ENCODE results near the gene FGGY. TPM values are rescaled to one million over a fixed set of nuclear protein-coding genes. Genes with fewer than 3 reads are reported as not detected.

The FGGY gene
- total RNA-seq, 1 experiment from 2014 or later = 6.4 TPM

DNA sequence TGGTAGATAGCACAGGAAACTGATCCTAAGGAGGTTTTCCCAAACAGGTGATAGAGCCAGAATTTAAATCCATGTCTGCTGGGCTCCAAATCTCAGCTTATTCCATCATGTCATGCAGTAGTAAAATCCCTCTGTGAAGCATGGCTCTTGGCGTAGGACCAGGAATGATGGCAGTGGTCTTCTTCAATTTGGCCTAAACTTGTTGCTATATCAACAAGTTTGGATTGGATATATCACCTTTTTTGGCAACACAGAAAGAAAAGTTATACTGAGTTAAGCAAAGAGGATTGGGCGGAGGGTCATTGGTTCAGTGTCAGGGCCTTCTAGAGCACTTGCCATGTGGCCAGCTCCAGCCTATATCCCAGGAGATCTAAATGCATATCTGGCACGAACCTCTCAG is 52.2 kb downstream of the FGGY start:
- H3K4me3 Mint-ChIP-seq (ENCODE audit: unreplicated experiment) = no peak overlapping the region
- BruUV-seq (replicated peaks) = no TSS peak
- Histone ChIP-seq H3K4me1 (no peaks in the 10 kb centered on the region), H3K27me3 (replicated peaks; ENCODE audit: control insufficient read depth, insufficient read depth, low read length) (no peaks in the 10 kb centered on the region), H3K36me3 (ENCODE audit: control insufficient read depth, insufficient read depth, low read length) (no peaks in the 10 kb centered on the region), H3K9me3 (no peaks in the 10 kb centered on the region), H3K4me3 (ENCODE audit: low read depth, low read length) (no peak overlapping the region)
- DNase-seq = no peak
- no peaks in the 10 kb centered on the region for H3K36me3 Mint-ChIP-seq (ENCODE audit: insufficient read depth, unreplicated experiment)
- TF ChIP-seq, protein P1, sequence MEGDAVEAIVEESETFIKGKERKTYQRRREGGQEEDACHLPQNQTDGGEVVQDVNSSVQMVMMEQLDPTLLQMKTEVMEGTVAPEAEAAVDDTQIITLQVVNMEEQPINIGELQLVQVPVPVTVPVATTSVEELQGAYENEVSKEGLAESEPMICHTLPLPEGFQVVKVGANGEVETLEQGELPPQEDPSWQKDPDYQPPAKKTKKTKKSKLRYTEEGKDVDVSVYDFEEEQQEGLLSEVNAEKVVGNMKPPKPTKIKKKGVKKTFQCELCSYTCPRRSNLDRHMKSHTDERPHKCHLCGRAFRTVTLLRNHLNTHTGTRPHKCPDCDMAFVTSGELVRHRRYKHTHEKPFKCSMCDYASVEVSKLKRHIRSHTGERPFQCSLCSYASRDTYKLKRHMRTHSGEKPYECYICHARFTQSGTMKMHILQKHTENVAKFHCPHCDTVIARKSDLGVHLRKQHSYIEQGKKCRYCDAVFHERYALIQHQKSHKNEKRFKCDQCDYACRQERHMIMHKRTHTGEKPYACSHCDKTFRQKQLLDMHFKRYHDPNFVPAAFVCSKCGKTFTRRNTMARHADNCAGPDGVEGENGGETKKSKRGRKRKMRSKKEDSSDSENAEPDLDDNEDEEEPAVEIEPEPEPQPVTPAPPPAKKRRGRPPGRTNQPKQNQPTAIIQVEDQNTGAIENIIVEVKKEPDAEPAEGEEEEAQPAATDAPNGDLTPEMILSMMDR (IDR thresholded peaks at IDR 0.05; ENCODE audit: insufficient read depth in 1 of 2, low read depth in 1 of 2, low read length in 1 of 2, severe bottlenecking in 1 of 2, unreplicated experiment in 1 of 2) = no peak
- no peaks in the 10 kb centered on the region for H3K27me3 Mint-ChIP-seq (ENCODE audit: insufficient read depth, unreplicated experiment)
- ChIA-PET POLR2A (no interaction called here), CTCF (no interaction called here)
- H3K27ac Mint-ChIP-seq (ENCODE audit: unreplicated experiment) = no peak overlapping the region
- H3K4me1 Mint-ChIP-seq (ENCODE audit: low read depth, unreplicated experiment) = no peaks in the 10 kb centered on the region
- no peaks in the 10 kb centered on the region for H3K9me3 Mint-ChIP-seq (ENCODE audit: unreplicated experiment)
- intact Hi-C loops (cut with micrococcal nuclease; ENCODE audit: unreplicated experiment) = no loop called here

DNA sequence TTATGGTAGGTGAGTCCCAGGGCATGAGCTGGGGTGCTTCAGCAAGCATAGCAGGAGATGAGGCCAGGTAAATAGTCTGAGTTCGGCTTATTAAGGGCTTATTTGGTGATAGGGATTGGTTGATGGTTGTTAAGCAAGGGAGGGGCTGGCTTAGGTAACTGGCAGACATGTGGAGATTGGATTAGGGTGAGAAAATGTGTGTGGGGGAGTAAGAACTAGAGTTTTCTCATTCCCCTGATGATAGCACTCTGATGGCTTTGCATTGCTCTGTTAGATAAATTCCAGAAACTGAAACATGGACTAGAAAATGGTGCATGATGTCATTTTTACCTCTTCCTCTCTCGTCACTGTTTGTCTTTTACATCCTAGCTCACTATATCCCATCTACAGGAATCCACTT is 53.6 kb downstream of the FGGY start:
- Histone ChIP-seq H3K4me1 (no peaks in the 10 kb centered on the region), H3K36me3 (ENCODE audit: control insufficient read depth, insufficient read depth, low read length) (no peaks in the 10 kb centered on the region), H3K27me3 (replicated peaks; ENCODE audit: control insufficient read depth, insufficient read depth, low read length) (no peaks in the 10 kb centered on the region), H3K4me3 (ENCODE audit: low read depth, low read length) (no peak overlapping the region), H3K9me3 (no peaks in the 10 kb centered on the region)
- H3K27ac Mint-ChIP-seq (ENCODE audit: unreplicated experiment) = no peak overlapping the region
- intact Hi-C loops (cut with micrococcal nuclease; ENCODE audit: unreplicated experiment) = no loop called here
- POLR2A ChIA-PET = no interaction called here
- no peak overlapping the region for H3K4me3 Mint-ChIP-seq (ENCODE audit: unreplicated experiment)
- no peaks in the 10 kb centered on the region for H3K36me3 Mint-ChIP-seq (ENCODE audit: insufficient read depth, unreplicated experiment)
- CTCF ChIA-PET = no interaction called here
- peaks cover 6% of the 10 kb centered on the region for H3K4me1 Mint-ChIP-seq (ENCODE audit: low read depth, unreplicated experiment)
- DNase-seq = no peak
- H3K27me3 Mint-ChIP-seq (ENCODE audit: insufficient read depth, unreplicated experiment) = no peaks in the 10 kb centered on the region
- BruUV-seq (replicated peaks) = no TSS peak
- TF ChIP-seq, protein P1 (IDR thresholded peaks at IDR 0.05; ENCODE audit: insufficient read depth in 1 of 2, low read depth in 1 of 2, low read length in 1 of 2, severe bottlenecking in 1 of 2, unreplicated experiment in 1 of 2) = no peak
- no peaks in the 10 kb centered on the region for H3K9me3 Mint-ChIP-seq (ENCODE audit: unreplicated experiment)

DNA sequence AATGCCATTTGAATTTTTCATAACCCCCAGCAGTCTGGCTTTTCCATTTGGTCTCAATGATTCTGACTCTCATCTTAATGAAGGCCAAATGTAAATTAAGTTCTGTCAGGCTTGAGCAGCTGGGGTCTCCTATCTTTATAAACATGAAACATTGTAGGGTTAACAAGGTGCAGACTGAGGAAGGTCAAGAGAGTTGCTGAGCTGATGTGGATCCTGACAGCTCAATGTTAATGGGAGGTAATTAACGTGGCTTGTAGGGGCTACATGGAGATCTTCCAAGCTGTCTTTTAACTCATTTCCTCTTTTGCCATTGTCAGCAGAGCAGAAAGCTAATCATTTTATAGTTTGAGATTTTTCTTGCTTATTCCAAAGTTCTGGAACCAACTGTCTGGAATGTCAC is 55.2 kb downstream of the FGGY start:
- Mint-ChIP-seq H3K27me3 (ENCODE audit: insufficient read depth, unreplicated experiment) (no peaks in the 10 kb centered on the region), H3K4me1 (ENCODE audit: low read depth, unreplicated experiment) (peaks cover 6% of the 10 kb centered on the region), H3K36me3 (ENCODE audit: insufficient read depth, unreplicated experiment) (no peaks in the 10 kb centered on the region), H3K4me3 (ENCODE audit: unreplicated experiment) (no peak overlapping the region), H3K27ac (ENCODE audit: unreplicated experiment) (no peak overlapping the region), H3K9me3 (ENCODE audit: unreplicated experiment) (no peaks in the 10 kb centered on the region)
- intact Hi-C loops (cut with micrococcal nuclease; ENCODE audit: unreplicated experiment) = no loop called here
- Histone ChIP-seq H3K36me3 (ENCODE audit: control insufficient read depth, insufficient read depth, low read length) (no peaks in the 10 kb centered on the region), H3K27me3 (replicated peaks; ENCODE audit: control insufficient read depth, insufficient read depth, low read length) (no peaks in the 10 kb centered on the region), H3K4me1 (no peaks in the 10 kb centered on the region), H3K9me3 (no peaks in the 10 kb centered on the region), H3K4me3 (ENCODE audit: low read depth, low read length) (no peak overlapping the region)
- ChIA-PET POLR2A (no interaction called here), CTCF (no interaction called here)
- DNase-seq = no peak
- TF ChIP-seq, protein P1 (IDR thresholded peaks at IDR 0.05; ENCODE audit: insufficient read depth in 1 of 2, low read depth in 1 of 2, low read length in 1 of 2, severe bottlenecking in 1 of 2, unreplicated experiment in 1 of 2) = no peak
- no TSS peak for BruUV-seq (replicated peaks)

Data from Caco-2 (cell line).